T1000 (cell line): Measurements from ENCODE around the gene KHK.
"Not testable (repeated sequence)": the region's sequence is repeated elsewhere in the genome, so short reads cannot be mapped to it uniquely, and the experiment has no call there.

Experiments
- DNase-seq: peaks from one replicate; lab custom pipeline; 2025; ENCODE audit warnings: mixed read lengths; lab: John Stamatoyannopoulos, UW

The KHK gene

DNA sequence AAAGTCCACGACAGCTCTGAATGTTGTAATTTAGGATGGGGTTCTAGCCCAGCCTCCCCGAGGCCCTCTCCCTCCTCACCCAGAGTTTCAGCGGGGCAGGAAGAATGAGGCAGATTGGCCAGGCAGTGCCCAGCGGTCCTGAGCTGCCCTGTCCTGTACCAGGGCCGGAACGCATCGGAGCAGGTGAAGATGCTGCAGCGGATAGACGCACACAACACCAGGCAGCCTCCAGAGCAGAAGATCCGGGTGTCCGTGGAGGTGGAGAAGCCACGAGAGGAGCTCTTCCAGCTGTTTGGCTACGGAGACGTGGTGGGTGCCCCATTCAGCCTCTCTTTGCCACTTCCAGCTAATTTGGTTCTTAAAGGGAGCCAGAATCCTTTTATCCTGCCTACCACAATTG is 10.8 kb downstream of the KHK start:
- no peak for DNase-seq

DNA sequence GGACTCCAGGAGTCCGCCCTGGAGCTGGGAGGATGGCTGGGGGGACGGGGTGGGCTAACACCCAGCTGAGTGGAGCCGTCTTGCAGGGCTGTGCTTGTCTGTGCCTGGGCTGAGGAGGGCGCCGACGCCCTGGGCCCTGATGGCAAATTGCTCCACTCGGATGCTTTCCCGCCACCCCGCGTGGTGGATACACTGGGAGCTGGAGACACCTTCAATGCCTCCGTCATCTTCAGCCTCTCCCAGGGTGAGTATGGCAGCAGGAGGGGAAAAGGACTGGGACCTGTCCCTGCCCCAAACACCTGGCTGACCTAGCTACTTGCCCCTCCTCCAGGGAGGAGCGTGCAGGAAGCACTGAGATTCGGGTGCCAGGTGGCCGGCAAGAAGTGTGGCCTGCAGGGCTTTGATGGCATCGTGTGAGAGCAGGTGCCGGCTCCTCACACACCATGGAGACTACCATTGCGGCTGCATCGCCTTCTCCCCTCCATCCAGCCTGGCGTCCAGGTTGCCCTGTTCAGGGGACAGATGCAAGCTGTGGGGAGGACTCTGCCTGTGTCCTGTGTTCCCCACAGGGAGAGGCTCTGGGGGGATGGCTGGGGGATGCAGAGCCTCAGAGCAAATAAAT is 12.9 kb downstream of the KHK start:
- no peak for DNase-seq

DNA sequence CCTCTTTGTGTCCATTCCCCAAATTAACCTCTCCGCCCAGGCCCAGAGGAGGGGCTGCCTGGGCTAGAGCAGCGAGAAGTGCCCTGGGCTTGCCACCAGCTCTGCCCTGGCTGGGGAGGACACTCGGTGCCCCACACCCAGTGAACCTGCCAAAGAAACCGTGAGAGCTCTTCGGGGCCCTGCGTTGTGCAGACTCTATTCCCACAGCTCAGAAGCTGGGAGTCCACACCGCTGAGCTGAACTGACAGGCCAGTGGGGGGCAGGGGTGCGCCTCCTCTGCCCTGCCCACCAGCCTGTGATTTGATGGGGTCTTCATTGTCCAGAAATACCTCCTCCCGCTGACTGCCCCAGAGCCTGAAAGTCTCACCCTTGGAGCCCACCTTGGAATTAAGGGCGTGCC is 13.5 kb downstream of the KHK start:
- DNase-seq: no peak

DNA sequence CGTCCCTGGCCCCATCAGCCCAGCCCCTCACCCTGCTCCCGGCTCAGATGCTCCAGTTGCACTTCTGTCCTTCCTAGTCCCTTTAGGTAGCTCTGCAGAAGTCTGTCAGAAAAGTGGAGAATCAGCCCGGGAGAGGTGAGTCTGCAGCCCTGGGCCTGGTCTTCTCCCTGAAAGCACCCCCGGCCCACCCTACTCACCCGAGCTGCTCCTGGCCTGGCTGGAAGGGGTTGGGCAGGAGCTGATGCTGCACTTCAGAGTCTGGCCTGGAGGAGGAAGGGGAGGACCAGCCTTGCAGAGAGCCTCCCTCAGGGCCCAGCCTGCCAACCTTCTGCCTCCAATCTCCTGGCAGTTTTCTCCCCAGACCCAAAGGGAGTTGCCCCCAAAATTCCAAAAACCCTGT is 15.8 kb downstream of the KHK start:
- DNase-seq: no peak

GRCh38 chr2:27105981-27106380 is 19.4 kb downstream of the KHK start:
- DNase-seq: no peak

- DNase-seq: no peak
Measured at GRCh38 chr2:27108221-27108620, 21.6 kb downstream of the KHK start.

DNA sequence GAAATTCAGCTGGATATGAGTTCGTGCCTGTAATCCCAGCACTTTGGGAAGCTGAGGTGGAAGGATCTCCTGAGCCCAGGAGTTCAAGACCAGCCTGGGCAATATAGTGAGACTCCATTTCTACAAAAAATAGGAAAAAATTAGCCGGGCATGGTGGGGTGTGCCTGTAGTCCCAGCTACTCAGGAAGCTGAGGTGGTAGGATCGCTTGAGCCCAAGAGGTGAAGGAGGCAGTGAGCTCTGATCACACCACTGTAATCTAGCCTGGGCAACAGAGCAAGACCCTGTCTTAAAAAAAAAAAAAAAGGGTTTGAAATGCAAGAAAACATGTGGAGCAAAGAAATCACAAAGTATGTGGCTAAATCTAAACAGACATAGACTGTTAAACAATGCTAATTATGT is 22.5 kb downstream of the KHK start:
- no peak for DNase-seq

GRCh38 chr2:27110603-27111352 is 24.2 kb downstream of the KHK start:
- not testable (repeated sequence) for DNase-seq

- DNase-seq: not testable (repeated sequence)
Measured at GRCh38 chr2:27111392-27112078, 25.0 kb downstream of the KHK start.

- DNase-seq: no peak
Measured at GRCh38 chr2:27115519-27115918, 28.9 kb downstream of the KHK start.

GRCh38 chr2:27117995-27118524 is 31.5 kb downstream of the KHK start:
- no peak for DNase-seq

- no peak for DNase-seq
Measured at GRCh38 chr2:27118525-27119329, 32.2 kb downstream of the KHK start, which contains the start of gene CGREF1. Gene CGREF1 (minus strand): TSS chr2:27119128. CDS start chr2:27104366, 14,762 bp downstream.

GRCh38 chr2:27119330-27119670 is 32.7 kb downstream of the KHK start:
- not testable (repeated sequence) for DNase-seq

DNA sequence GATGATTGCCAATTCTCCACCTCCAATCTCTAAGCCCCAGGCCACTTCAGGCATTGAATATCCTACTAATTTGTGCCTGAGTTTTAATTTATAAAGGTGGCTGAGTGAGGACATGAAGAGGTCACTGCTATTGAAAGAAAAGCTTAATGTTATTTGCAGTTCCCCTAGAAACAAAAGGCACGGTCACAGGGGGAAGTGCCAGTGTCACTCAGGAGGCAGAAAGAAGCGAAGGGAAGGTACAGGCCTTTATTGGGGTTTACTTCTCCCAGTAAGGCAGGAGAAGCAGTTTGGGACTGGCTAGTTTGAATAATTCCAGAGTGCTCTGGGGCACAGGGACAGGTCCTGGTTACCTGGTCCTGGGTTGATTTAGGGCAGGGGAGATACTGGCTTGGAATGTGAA is 35.3 kb downstream of the KHK start:
- DNase-seq: no peak

GRCh38 chr2:27122791-27123190 is 36.2 kb downstream of the KHK start:
- no peak for DNase-seq

GRCh38 chr2:27123302-27124150 is 37.0 kb downstream of the KHK start, which contains the start of gene ABHD1:
Gene ABHD1 (plus strand): TSS chr2:27123815. CDS start chr2:27123949, 134 bp downstream.
- no peak for DNase-seq

GRCh38 chr2:27125104-27125503 is 38.5 kb downstream of the KHK start:
- DNase-seq: no peak

GRCh38 chr2:27126252-27126710 is 39.7 kb downstream of the KHK start:
- no peak for DNase-seq

GRCh38 chr2:27127883-27128667 is 41.5 kb downstream of the KHK start:
- no peak for DNase-seq
